ENCODE measurements around the gene ATP8A2.
"Not testable (repeated sequence)": the region's sequence is repeated elsewhere in the genome, so short reads cannot be mapped to it uniquely, and the experiment has no call there.

ATP8A2 gene

GRCh38 chr13:25371875-25372283, at the start of gene ATP8A2:
ATP8A2 (plus strand) TSS chr13:25371974; CDS start chr13:25372213, 239 bp downstream.
- peak; percentile 63 for DNase-seq (ENCODE audit: low spot score)

GRCh38 chr13:25324100-25324499, 47.7 kb upstream of the ATP8A2 start:
- no peak for DNase-seq (ENCODE audit: low spot score)

- DNase-seq (ENCODE audit: low spot score), result no peak
Measured at GRCh38 chr13:25329706-25330105, 42.1 kb upstream of the ATP8A2 start.

GRCh38 chr13:25330541-25330940, 41.2 kb upstream of the ATP8A2 start:
- DNase-seq (ENCODE audit: low spot score), result no peak

GRCh38 chr13:25335856-25336255, 35.9 kb upstream of the ATP8A2 start:
- DNase-seq (ENCODE audit: low spot score), result no peak

- DNase-seq (ENCODE audit: low spot score), result no peak
Measured at GRCh38 chr13:25345576-25345975, 26.2 kb upstream of the ATP8A2 start.

GRCh38 chr13:25347151-25347550, 24.6 kb upstream of the ATP8A2 start:
- no peak for DNase-seq (ENCODE audit: low spot score)

GRCh38 chr13:25351404-25351803, 20.4 kb upstream of the ATP8A2 start:
- DNase-seq (ENCODE audit: low spot score), result no peak

GRCh38 chr13:25352230-25352629, 19.5 kb upstream of the ATP8A2 start:
- DNase-seq (ENCODE audit: low spot score), result no peak

GRCh38 chr13:25352806-25353205, 19.0 kb upstream of the ATP8A2 start:
- DNase-seq (ENCODE audit: low spot score), result no peak

- DNase-seq (ENCODE audit: low spot score), result no peak
Measured at GRCh38 chr13:25353344-25353743, 18.4 kb upstream of the ATP8A2 start.

- DNase-seq (ENCODE audit: low spot score), result no peak
Measured at GRCh38 chr13:25354377-25354776, 17.4 kb upstream of the ATP8A2 start.

- DNase-seq (ENCODE audit: low spot score), result not testable (repeated sequence)
Measured at GRCh38 chr13:25360443-25360842, 11.3 kb upstream of the ATP8A2 start.

GRCh38 chr13:25365720-25366235, 6.0 kb upstream of the ATP8A2 start:
- DNase-seq (ENCODE audit: low spot score), result no peak

- DNase-seq (ENCODE audit: low spot score), result no peak
Measured at GRCh38 chr13:25371158-25371874, 458 bp upstream of the ATP8A2 start.

- DNase-seq (ENCODE audit: low spot score), result peak; percentile 67
Measured at GRCh38 chr13:25372284-25373081, 709 bp downstream of the ATP8A2 start.

GRCh38 chr13:25375727-25376358, 4.1 kb downstream of the ATP8A2 start:
- DNase-seq (ENCODE audit: low spot score), result no peak

- DNase-seq (ENCODE audit: low spot score), result no peak
Measured at GRCh38 chr13:25377244-25377962, 5.6 kb downstream of the ATP8A2 start.

- DNase-seq (ENCODE audit: low spot score), result no peak
Measured at GRCh38 chr13:25378528-25378927, 6.8 kb downstream of the ATP8A2 start.

- no peak for DNase-seq (ENCODE audit: low spot score)
Measured at GRCh38 chr13:25379011-25379410, 7.2 kb downstream of the ATP8A2 start.

- no peak for DNase-seq (ENCODE audit: low spot score)
Measured at GRCh38 chr13:25380082-25380481, 8.3 kb downstream of the ATP8A2 start.

GRCh38 chr13:25380741-25381324, 9.1 kb downstream of the ATP8A2 start:
- DNase-seq (ENCODE audit: low spot score), result no peak

Data from ecto neural progenitor cell (in vitro differentiated cells).